ENCODE data around the gene CPLX3. TPM values are rescaled to one million over a fixed set of nuclear protein-coding genes. Genes with fewer than 3 reads are reported as not detected.

The CPLX3 gene, protein sequence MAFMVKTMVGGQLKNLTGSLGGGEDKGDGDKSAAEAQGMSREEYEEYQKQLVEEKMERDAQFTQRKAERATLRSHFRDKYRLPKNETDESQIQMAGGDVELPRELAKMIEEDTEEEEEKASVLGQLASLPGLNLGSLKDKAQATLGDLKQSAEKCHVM
- total RNA-seq = not detected in 2 replicates

DNA sequence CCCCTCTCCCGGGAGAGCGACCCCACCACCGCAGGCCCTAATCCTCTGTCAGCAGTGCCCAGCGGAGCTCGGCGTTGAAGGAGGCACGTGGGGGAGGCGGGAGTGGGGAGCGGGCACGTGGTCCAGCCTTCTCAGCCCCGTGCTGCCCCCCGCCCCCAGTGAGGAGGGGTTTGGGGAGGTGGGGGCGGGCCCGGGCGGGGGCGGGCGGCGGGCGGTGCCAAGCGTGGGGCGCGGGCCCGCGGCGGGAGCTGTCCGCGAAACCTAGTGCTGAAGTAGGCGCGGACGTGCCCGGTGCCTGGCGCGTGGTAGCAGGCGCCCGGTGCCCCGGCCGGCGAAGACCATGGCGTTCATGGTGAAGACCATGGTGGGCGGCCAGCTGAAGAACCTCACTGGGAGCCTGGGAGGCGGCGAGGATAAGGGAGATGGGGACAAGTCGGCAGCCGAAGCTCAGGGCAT lies at the start of gene CPLX3:
CPLX3 (plus strand) TSS at position 264 of the 456 bp plus-strand sequence; CDS start at position 341, 77 bp downstream.

DNA sequence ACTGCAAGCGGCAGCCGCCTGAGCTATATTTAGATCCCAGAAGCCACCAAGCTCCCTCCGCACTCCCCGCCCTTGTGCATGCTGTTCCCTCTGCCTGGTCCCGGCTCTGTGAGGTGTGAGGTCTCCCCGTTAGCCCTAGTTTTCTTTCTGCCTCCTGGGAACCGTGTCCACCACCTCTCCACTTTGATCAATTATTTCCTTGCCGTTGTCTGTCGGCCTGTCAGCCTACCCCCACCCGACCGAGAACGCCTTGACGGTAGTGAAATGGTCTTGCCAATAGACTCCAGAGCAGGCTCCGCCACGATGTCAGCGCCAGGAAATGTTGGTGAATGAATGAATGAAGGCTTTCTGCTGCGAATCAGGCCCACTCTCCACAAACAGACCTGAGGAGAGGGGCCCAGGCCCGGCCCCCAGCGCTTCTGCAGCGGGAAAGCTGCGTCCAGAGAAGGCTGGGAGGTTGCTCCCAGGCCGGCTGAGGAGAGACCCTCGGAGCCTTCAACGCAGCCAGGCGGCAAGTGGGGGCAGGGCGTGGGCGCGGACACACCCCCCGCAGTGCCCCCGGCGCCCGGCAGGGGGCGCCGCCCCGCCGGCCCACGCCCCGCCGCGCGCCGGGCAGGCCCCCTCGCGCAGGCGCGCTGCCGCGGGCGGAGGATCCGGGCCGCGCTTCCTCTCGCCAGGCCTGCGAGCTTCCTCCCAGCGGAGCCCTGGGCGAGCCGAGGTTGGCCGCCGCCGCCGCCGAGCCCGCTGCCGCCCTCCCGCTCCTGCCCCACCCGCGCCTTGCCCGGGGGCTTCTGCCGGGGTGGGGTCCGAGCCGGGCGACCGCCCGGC lies 44.8 kb upstream of the CPLX3 start, which contains the start of gene CSK:
CSK (plus strand) TSS at position 650 of the 828 bp plus-strand sequence. CDS start 16,218 bp downstream, outside the sequence.

DNA sequence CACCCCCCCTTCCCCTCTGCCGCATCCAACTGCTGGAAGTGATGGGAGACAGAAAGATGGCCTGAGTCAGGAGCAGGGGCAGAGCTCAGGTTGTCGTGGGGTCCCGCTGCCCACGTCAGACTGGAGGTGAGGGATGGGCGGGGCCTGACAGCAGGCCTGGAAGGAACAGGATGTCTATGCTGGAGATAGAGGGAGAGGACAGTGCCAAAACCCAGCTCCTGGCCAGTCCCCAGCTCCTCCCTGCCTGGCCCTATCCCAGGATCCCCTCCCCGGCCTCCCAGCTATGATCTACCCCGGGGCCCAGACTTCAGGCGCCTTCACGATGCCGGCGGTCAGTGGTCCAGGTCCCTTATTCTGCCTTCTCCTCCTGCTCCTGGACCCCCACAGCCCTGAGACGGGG lies 13.9 kb upstream of the CPLX3 start, which contains the start of gene LMAN1L:
LMAN1L (plus strand) TSS at position 303 of the 400 bp plus-strand sequence; CDS start at position 323, 20 bp downstream.

DNA sequence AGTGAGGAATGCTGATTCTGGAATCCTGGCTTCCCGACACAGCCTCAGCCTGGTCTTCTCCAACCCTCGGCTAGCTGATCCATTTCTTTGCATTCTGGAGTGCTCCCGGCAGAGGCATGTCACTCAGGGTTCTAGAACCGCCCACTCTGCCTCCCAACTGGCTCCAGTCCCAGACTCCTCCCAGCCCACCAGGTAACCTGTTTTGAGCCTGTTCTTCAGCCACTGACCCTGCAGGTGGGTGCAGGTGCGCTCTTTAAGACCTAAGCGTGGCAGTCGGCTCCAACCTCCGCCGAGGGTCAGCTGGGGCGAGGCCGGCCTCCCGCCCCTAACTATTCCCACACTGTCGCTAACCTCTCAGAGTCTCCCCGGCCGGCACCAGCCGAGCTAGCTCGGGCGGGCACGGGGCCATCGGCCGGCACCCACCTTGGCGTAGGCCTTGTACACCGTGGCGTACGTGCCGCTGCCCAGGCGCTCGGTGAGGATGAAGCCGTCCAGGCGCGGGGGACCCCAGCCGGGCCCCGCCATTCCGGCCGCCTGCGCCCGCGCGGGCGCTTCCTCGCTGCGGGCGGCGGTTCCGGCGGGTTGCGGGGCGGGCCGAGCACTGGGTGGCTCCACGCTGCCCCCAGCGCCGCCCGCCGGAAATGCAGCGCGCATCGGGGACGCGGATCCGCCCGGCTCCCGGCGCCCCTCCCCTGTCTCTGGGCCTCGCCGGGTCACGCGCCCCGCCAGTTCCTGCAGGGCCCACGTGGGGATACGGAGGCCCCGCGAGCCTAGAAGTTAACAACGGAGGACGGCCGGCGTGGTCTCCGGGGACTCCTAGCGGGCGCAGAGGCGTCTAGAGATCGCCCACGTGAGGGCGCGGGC lies 16.4 kb downstream of the CPLX3 start, which contains the start of gene ULK3:
ULK3 (minus strand) TSS at position 576 of the 864 bp plus-strand sequence; CDS start at position 525, 51 bp downstream.

DNA sequence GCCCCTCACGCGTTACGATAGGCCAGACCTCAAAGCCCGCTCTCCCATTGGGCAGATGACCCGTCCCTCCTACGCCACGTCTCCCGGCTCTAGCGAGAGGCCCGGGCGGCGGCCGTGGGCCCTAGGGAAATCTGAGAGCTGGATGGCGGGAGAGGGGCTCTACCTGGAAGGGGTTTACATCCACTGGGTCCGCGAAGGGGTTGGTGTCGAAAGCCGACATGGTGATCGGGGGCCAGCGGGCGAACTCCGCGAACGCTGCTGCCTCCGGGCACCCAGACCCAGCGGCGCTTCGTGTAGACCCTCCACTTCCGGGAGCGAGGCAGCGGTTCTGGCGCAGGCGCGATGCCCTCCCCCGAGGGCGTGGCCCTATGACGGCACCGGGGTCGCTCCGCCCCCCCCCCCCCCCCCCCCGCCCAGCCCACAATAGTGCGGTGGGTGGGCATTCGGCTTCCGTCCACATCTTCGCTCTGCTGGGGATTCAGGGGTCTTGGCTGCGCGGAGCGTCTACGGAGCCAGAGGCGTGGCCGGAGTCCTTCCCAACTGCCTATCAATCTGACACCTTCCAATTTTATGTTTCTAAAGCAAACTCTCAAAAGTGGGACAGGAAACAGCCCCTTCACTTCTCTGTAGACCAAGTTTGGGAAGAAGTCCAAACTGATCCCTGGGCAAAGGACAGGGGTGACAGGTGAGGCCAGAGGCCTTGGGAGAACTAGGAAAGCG lies 46.8 kb downstream of the CPLX3 start, which contains the start of gene SCAMP2:
SCAMP2 (minus strand) TSS at position 330 of the 720 bp plus-strand sequence; CDS start at position 220, 110 bp downstream.

Other genes starting within 250 kb of the CPLX3 start
- gene CLK3, start 210.8 kb upstream of the CPLX3 start, total RNA-seq = 41.4 and 55.7 TPM in 2 replicates
- gene EDC3, start 130.6 kb upstream of the CPLX3 start, total RNA-seq = 8.2 and 12.0 TPM in 2 replicates
- gene CYP1A1, start 101.1 kb upstream of the CPLX3 start, total RNA-seq = 0.09 and 0.71 TPM in 2 replicates
- gene CYP1A2, start 77.8 kb upstream of the CPLX3 start, total RNA-seq = not detected in 2 replicates
- 12.4 and 17.7 TPM in 2 replicates for gene CSK, start 44.5 kb upstream of the CPLX3 start, total RNA-seq
- gene LMAN1L, start 13.8 kb upstream of the CPLX3 start, total RNA-seq = not detected in 2 replicates
- 9.7 and 11.9 TPM in 2 replicates for gene ULK3, start 16.5 kb downstream of the CPLX3 start, total RNA-seq
- 13.5 and 16.6 TPM in 2 replicates for gene SCAMP2, start 46.7 kb downstream of the CPLX3 start, total RNA-seq
- 41.5 and 59.6 TPM in 2 replicates for gene MPI, start 63.4 kb downstream of the CPLX3 start, total RNA-seq
- gene FAM219B, start 80.2 kb downstream of the CPLX3 start, total RNA-seq = 37.1 and 37.2 TPM in 2 replicates
- gene COX5A, start 111.4 kb downstream of the CPLX3 start, total RNA-seq = 27.8 and 34.6 TPM in 2 replicates
- gene RPP25, start 130.1 kb downstream of the CPLX3 start, total RNA-seq = 7.3 and 8.5 TPM in 2 replicates
- 1.6 and 3.0 TPM in 2 replicates for gene SCAMP5, start 168.9 kb downstream of the CPLX3 start, total RNA-seq
- 4.4 and 8.1 TPM in 2 replicates for gene PPCDC, start 197.0 kb downstream of the CPLX3 start, total RNA-seq

All from smooth muscle cell of bladder (primary cell).